ENCODE data around the gene TSPAN9. TPM values are rescaled to one million over a fixed set of nuclear protein-coding genes. Genes with fewer than 3 reads are reported as not detected.
A peak's percentile ranks its signal among the peaks of the same experiment; 100 is the strongest.

Gene TSPAN9
- total and polyA plus RNA-seq, 2 experiments from 2014 or later: 6.0 to 31.5 TPM

- Histone ChIP-seq H3K4me1 (ENCODE audit: insufficient read depth) (peaks cover 6% of the 10 kb centered on the region; the same call in 1 of the 2 replicates), H3K27ac (ENCODE audit: low read depth) (no peak overlapping the region), H2AFZ (no peak overlapping the region), H4K20me1 (replicated peaks; ENCODE audit: insufficient read depth) (no peaks in the 10 kb centered on the region), H3K36me3 (ENCODE audit: insufficient read depth) (no peaks in the 10 kb centered on the region), H3K4me3 (no peak overlapping the region), H3K9me2 (ENCODE audit: insufficient read depth) (no peaks in the 10 kb centered on the region), H3F3A (replicated peaks; ENCODE audit: low read depth) (no peaks in the 10 kb centered on the region), H3K27me3 (ENCODE audit: insufficient read depth) (no peaks in the 10 kb centered on the region), H3K4me2 (no peak overlapping the region), H3K79me2 (replicated peaks; ENCODE audit: insufficient read depth) (no peaks in the 10 kb centered on the region)
- TF ChIP-seq ZNF331 (CRISPR knock-in tag; IDR thresholded peaks at IDR 0.05; ENCODE audit: low read depth) (no peak), JUNB (IDR thresholded peaks at IDR 0.05; ENCODE audit: unreplicated experiment) (no peak), STAT1 (IDR thresholded peaks at IDR 0.05; ENCODE audit: unreplicated experiment) (no peak), EZH2 (IDR thresholded peaks at IDR 0.05; ENCODE audit: low read depth, unreplicated experiment) (no peak), CREB1 (CRISPR knock-in tag; IDR thresholded peaks at IDR 0.05; ENCODE audit: low read depth) (no peak), ZNF114 (CRISPR knock-in tag; IDR thresholded peaks at IDR 0.05) (no peak)
- TF ChIP-seq, protein P1, sequence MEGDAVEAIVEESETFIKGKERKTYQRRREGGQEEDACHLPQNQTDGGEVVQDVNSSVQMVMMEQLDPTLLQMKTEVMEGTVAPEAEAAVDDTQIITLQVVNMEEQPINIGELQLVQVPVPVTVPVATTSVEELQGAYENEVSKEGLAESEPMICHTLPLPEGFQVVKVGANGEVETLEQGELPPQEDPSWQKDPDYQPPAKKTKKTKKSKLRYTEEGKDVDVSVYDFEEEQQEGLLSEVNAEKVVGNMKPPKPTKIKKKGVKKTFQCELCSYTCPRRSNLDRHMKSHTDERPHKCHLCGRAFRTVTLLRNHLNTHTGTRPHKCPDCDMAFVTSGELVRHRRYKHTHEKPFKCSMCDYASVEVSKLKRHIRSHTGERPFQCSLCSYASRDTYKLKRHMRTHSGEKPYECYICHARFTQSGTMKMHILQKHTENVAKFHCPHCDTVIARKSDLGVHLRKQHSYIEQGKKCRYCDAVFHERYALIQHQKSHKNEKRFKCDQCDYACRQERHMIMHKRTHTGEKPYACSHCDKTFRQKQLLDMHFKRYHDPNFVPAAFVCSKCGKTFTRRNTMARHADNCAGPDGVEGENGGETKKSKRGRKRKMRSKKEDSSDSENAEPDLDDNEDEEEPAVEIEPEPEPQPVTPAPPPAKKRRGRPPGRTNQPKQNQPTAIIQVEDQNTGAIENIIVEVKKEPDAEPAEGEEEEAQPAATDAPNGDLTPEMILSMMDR (conservative IDR thresholded peaks at IDR 0.05; ENCODE audit: low read depth in 2 of 2): no peak
- H3K9me3 Mint-ChIP-seq: no peaks in the 10 kb centered on the region
- H3K4me1 Mint-ChIP-seq: peaks cover 30% of the 10 kb centered on the region
- no peak overlapping the region for H3K27ac Mint-ChIP-seq
- peaks cover 7% of the 10 kb centered on the region for H3K27me3 Mint-ChIP-seq (ENCODE audit: insufficient read depth, low read depth, poor library complexity)
- ATAC-seq: peak; percentile 36
- H3K4me3 Mint-ChIP-seq: no peak overlapping the region
- DNase-seq (ENCODE audit: low spot score): no peak
- H3K36me3 Mint-ChIP-seq (ENCODE audit: low read depth): no peaks in the 10 kb centered on the region
These were observed 108.2 kb downstream of the TSPAN9 start for GRCh38 chr12:3185260-3185870.

DNA sequence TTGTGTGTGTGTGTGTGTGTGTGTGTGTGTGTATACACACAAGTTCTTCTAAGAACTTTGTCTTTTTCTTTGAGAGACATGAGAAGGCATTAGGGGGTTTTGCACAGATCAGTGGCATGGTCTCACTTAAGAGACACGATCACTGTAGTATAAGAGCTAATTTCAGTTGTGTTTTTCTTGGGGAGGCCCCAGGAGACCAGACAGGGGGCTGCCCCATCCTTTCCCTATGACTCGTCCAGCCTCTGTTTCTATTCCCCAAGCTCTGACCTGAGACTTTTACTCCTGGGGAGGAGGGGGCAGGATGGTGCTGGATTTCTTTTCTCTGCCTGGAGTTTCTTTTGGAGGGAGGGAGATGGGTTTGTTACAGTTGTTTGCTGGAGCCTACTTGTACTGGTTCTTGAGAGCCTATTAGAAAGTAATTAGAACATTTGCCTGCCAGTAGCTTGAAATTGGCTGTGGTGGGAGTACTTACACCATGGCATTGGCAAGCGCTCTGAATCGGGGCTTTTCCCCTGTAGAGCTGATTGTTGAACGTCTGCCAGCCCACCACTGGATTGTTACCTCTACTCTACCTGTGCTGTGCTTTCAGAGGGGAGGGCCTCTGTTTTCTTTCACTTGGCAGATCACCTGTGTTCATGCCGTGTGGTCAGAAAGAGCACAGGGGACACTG lies 109.5 kb downstream of the TSPAN9 start:
- Histone ChIP-seq H3F3A (replicated peaks; ENCODE audit: low read depth) (no peaks in the 10 kb centered on the region), H4K20me1 (replicated peaks; ENCODE audit: insufficient read depth) (no peaks in the 10 kb centered on the region), H3K27ac (ENCODE audit: low read depth) (no peak overlapping the region), H3K36me3 (ENCODE audit: insufficient read depth) (no peaks in the 10 kb centered on the region), H2AFZ (no peak overlapping the region), H3K4me2 (no peak overlapping the region), H3K27me3 (ENCODE audit: insufficient read depth) (no peaks in the 10 kb centered on the region), H3K4me1 (ENCODE audit: insufficient read depth) (peaks cover 6% of the 10 kb centered on the region; the same call in 1 of the 2 replicates), H3K4me3 (no peak overlapping the region), H3K9me2 (ENCODE audit: insufficient read depth) (no peaks in the 10 kb centered on the region), H3K79me2 (replicated peaks; ENCODE audit: insufficient read depth) (no peaks in the 10 kb centered on the region)
- Mint-ChIP-seq H3K27ac (no peak overlapping the region), H3K36me3 (ENCODE audit: low read depth) (no peaks in the 10 kb centered on the region), H3K9me3 (no peaks in the 10 kb centered on the region), H3K4me1 (peaks cover 30% of the 10 kb centered on the region), H3K4me3 (no peak overlapping the region), H3K27me3 (ENCODE audit: insufficient read depth, low read depth, poor library complexity) (peaks cover 4% of the 10 kb centered on the region)
- ATAC-seq (no peak), DNase-seq (ENCODE audit: low spot score) (no peak)
- TF ChIP-seq, protein P2, sequence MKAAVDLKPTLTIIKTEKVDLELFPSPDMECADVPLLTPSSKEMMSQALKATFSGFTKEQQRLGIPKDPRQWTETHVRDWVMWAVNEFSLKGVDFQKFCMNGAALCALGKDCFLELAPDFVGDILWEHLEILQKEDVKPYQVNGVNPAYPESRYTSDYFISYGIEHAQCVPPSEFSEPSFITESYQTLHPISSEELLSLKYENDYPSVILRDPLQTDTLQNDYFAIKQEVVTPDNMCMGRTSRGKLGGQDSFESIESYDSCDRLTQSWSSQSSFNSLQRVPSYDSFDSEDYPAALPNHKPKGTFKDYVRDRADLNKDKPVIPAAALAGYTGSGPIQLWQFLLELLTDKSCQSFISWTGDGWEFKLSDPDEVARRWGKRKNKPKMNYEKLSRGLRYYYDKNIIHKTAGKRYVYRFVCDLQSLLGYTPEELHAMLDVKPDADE (IDR thresholded peaks at IDR 0.05): no peak
- TF ChIP-seq NANOG (IDR thresholded peaks at IDR 0.05; ENCODE audit: borderline replicate concordance) (no peak), ZNF331 (CRISPR knock-in tag; IDR thresholded peaks at IDR 0.05; ENCODE audit: low read depth) (no peak), JUNB (IDR thresholded peaks at IDR 0.05; ENCODE audit: unreplicated experiment) (no peak), ZNF114 (CRISPR knock-in tag; IDR thresholded peaks at IDR 0.05) (no peak), STAT1 (IDR thresholded peaks at IDR 0.05; ENCODE audit: unreplicated experiment) (no peak), EZH2 (IDR thresholded peaks at IDR 0.05; ENCODE audit: low read depth, unreplicated experiment) (no peak), POLR2AphosphoS5 (IDR thresholded peaks at IDR 0.05; ENCODE audit: low read depth) (no peak), REST (IDR thresholded peaks at IDR 0.05; ENCODE audit: unreplicated experiment) (no peak)
- TF ChIP-seq, protein P1 (conservative IDR thresholded peaks at IDR 0.05; ENCODE audit: low read depth in 2 of 2): no peak
